Measurements from ENCODE around the gene CREBL2.

CREBL2 gene

DNA sequence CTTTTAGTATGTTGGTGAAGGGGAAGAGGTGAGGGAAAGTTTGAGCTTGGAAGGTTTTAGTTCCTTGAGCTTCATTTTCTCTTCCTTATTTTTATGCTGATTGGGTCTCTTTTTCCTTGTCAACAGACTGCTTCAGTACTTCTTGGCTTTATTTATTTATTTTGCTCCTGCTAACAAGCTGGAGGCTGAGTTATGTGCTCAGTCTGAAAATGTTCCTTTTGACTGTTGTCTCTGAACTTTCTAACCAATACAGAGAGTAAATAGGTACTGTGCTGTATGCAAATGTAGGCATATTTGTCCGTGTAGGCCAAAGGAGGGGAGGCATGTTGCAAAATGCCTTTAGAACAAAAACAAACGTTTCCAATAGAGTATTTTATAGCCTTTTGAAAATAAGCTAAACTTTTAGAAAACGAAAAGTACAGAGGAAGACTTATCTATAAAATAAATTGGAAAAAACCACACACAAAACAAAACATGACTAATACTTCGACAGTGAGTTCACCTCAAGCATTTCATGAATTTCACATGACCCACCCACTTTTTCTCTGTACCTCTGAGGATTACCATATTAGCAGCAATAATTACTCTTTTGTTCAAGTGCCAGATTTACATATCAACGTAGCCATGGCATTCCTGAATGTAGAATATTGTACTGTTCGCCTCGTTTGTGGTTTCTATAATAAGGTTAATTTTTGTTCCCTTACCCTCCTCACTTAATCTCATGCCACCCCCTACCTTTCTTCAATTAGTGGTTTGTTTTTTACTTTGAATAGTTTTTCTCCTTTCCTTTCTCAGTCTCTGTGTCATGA, 4.7 kb upstream of the CREBL2 start:
- no peak for TF ChIP-seq CTCF (IDR thresholded peaks at IDR 0.05; ENCODE audit: poor library complexity, severe bottlenecking)
- Histone ChIP-seq H3K27me3 (ENCODE audit: insufficient read depth, poor library complexity, severe bottlenecking) (no peaks in the 10 kb centered on the region), H3K4me3 (ENCODE audit: severe bottlenecking) (no peak overlapping the region), H3K36me3 (ENCODE audit: low read depth) (no peaks in the 10 kb centered on the region), H3K4me1 (ENCODE audit: insufficient read depth, poor library complexity, severe bottlenecking) (peaks cover 8% of the 10 kb centered on the region), H3K27ac (ENCODE audit: poor library complexity, severe bottlenecking) (peak overlapping the region; percentile 23), H3K9me3 (ENCODE audit: severe bottlenecking) (no peaks in the 10 kb centered on the region)
- ATAC-seq (ENCODE audit: low read depth): peak; percentile 36; the same call in 1 of the 3 replicates
- no peak for DNase-seq (ENCODE audit: low spot score)

DNA sequence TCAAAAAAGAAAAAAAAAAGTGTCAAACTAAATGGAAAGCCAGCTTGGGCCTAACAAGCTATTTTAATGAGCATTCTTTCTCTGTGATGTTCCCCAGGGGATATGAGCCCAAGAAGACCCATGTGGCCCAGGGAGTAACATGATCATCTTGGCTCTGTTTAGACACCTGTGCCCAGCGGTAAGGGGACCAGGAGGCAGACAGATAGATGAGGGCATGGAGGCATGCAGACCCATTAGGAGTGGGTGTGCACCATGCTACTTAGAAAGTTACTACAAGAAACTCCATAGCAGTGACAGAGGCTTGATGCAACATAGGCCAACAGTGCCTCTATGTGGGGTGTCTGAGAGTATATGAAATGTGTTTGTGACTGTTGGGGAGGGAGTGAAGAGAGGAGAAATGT, 3.1 kb upstream of the CREBL2 start:
- peak; percentile 6 for TF ChIP-seq CTCF (IDR thresholded peaks at IDR 0.05; ENCODE audit: poor library complexity, severe bottlenecking)
- no peak overlapping the region for H3K27ac ChIP-seq (ENCODE audit: poor library complexity, severe bottlenecking)
- no peak for ATAC-seq (ENCODE audit: low read depth)
- H3K4me1 ChIP-seq (ENCODE audit: insufficient read depth, poor library complexity, severe bottlenecking): peaks cover 8% of the 10 kb centered on the region
- no peaks in the 10 kb centered on the region for H3K9me3 ChIP-seq (ENCODE audit: severe bottlenecking)
- H3K36me3 ChIP-seq (ENCODE audit: low read depth): no peaks in the 10 kb centered on the region
- no peak for DNase-seq (ENCODE audit: low spot score)
- H3K4me3 ChIP-seq (ENCODE audit: severe bottlenecking): no peak overlapping the region
- H3K27me3 ChIP-seq (ENCODE audit: insufficient read depth, poor library complexity, severe bottlenecking): no peaks in the 10 kb centered on the region

- H3K9me3 ChIP-seq (ENCODE audit: severe bottlenecking): no peaks in the 10 kb centered on the region
- H3K4me1 ChIP-seq (ENCODE audit: insufficient read depth, poor library complexity, severe bottlenecking): peaks cover 8% of the 10 kb centered on the region
- no peaks in the 10 kb centered on the region for H3K27me3 ChIP-seq (ENCODE audit: insufficient read depth, poor library complexity, severe bottlenecking)
- no peak overlapping the region for H3K4me3 ChIP-seq (ENCODE audit: severe bottlenecking)
- no peak overlapping the region for H3K27ac ChIP-seq (ENCODE audit: poor library complexity, severe bottlenecking)
- no peaks in the 10 kb centered on the region for H3K36me3 ChIP-seq (ENCODE audit: low read depth)
- no peak for ATAC-seq (ENCODE audit: low read depth)
- no peak for TF ChIP-seq CTCF (IDR thresholded peaks at IDR 0.05; ENCODE audit: poor library complexity, severe bottlenecking)
- no peak for DNase-seq (ENCODE audit: low spot score)
Measured at GRCh38 chr12:12609692-12610091, 2.0 kb upstream of the CREBL2 start.

GRCh38 chr12:12610711-12611110, 965 bp upstream of the CREBL2 start:
- H3K27me3 ChIP-seq (ENCODE audit: insufficient read depth, poor library complexity, severe bottlenecking): no peaks in the 10 kb centered on the region
- DNase-seq (ENCODE audit: low spot score) (no peak), ATAC-seq (ENCODE audit: low read depth) (no peak)
- no peak for TF ChIP-seq CTCF (IDR thresholded peaks at IDR 0.05; ENCODE audit: poor library complexity, severe bottlenecking)
- H3K4me1 ChIP-seq (ENCODE audit: insufficient read depth, poor library complexity, severe bottlenecking): peaks cover 8% of the 10 kb centered on the region
- peak overlapping the region; percentile 61 for H3K27ac ChIP-seq (ENCODE audit: poor library complexity, severe bottlenecking)
- no peaks in the 10 kb centered on the region for H3K9me3 ChIP-seq (ENCODE audit: severe bottlenecking)
- H3K4me3 ChIP-seq (ENCODE audit: severe bottlenecking): no peak overlapping the region
- H3K36me3 ChIP-seq (ENCODE audit: low read depth): no peaks in the 10 kb centered on the region

DNA sequence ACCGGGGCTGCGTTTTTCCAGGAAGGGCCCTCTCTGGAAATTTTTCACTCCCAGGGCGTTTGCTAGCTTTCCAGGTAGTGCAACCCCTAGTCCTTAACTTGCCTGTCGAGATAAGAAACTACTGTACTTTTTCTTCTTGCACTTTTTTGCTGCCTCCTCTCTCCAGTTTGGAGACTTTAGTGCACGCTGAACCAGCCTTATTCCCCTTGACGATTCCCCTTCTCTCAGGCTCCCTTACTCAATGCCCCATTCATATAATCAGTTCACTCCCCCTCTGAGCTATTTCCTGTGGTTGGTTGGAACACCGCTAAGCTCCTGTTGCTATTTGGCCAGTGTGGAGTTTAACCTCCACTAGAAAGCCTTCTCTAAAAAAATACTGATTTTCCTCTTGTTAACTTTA, 682 bp downstream of the CREBL2 start:
- DNase-seq (ENCODE audit: low spot score) (no peak), ATAC-seq (ENCODE audit: low read depth) (peak; percentile 52)
- Histone ChIP-seq H3K9me3 (ENCODE audit: severe bottlenecking) (no peaks in the 10 kb centered on the region), H3K27ac (ENCODE audit: poor library complexity, severe bottlenecking) (peak overlapping the region; percentile 61), H3K27me3 (ENCODE audit: insufficient read depth, poor library complexity, severe bottlenecking) (no peaks in the 10 kb centered on the region), H3K4me3 (ENCODE audit: severe bottlenecking) (peak overlapping the region; percentile 68), H3K36me3 (ENCODE audit: low read depth) (no peaks in the 10 kb centered on the region), H3K4me1 (ENCODE audit: insufficient read depth, poor library complexity, severe bottlenecking) (peaks cover 3% of the 10 kb centered on the region)
- no peak for TF ChIP-seq CTCF (IDR thresholded peaks at IDR 0.05; ENCODE audit: poor library complexity, severe bottlenecking)
